ENCODE data around the gene IPO8.

Gene IPO8

DNA sequence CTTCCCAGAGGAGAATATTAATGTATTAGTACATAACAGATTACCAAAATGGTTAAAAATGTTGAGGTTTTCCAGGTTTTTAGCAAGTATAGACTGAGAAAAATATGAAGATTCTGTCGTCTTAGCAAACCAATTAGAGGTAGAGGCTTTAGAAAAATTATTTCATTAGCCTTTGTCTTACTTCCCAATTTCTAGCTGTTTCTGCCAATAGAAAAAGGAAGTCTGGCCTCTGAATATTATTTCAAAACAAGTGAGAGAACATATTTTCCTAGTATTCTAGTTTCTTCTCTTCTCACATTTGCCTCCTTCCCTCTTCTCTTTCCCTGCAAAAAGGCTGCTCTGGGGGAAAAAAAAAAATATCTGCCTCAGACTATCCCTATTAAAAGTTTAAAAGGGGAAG is 16.4 kb downstream of the IPO8 start:
- Histone ChIP-seq H3K79me2 (ENCODE audit: low read length) (no peaks in the 10 kb centered on the region), H3K27ac (ENCODE audit: low read length) (no peak overlapping the region), H3K4me3 (ENCODE audit: low read length) (no peak overlapping the region), H3K4me1 (ENCODE audit: low read length) (no peaks in the 10 kb centered on the region), H3K9me3 (replicated peaks; ENCODE audit: insufficient read depth, low read length) (no peaks in the 10 kb centered on the region), H2AFZ (ENCODE audit: low read length) (no peak overlapping the region), H3K36me3 (replicated peaks; ENCODE audit: insufficient read depth, low read length) (no peaks in the 10 kb centered on the region; the same call in 1 of the 2 replicates), H3K9ac (ENCODE audit: low read length) (no peak overlapping the region), H4K20me1 (ENCODE audit: insufficient read depth, low read length) (no peaks in the 10 kb centered on the region), H3K9me2 (replicated peaks; ENCODE audit: insufficient read depth, low read length) (no peaks in the 10 kb centered on the region), H3K4me2 (ENCODE audit: low read depth, low read length) (no peak overlapping the region), H3F3A (ENCODE audit: insufficient read depth, low read length) (no peaks in the 10 kb centered on the region), H3K27me3 (replicated peaks; ENCODE audit: insufficient read depth, low read length) (no peaks in the 10 kb centered on the region)
- DNase-seq = no peak
- TF ChIP-seq EZH2phosphoT487 (IDR thresholded peaks at IDR 0.05; ENCODE audit: low read length) (no peak), EZH2 (optimal IDR thresholded peaks at IDR 0.05; ENCODE audit: low read depth, low read length) (no peak)
- TF ChIP-seq, protein P1, sequence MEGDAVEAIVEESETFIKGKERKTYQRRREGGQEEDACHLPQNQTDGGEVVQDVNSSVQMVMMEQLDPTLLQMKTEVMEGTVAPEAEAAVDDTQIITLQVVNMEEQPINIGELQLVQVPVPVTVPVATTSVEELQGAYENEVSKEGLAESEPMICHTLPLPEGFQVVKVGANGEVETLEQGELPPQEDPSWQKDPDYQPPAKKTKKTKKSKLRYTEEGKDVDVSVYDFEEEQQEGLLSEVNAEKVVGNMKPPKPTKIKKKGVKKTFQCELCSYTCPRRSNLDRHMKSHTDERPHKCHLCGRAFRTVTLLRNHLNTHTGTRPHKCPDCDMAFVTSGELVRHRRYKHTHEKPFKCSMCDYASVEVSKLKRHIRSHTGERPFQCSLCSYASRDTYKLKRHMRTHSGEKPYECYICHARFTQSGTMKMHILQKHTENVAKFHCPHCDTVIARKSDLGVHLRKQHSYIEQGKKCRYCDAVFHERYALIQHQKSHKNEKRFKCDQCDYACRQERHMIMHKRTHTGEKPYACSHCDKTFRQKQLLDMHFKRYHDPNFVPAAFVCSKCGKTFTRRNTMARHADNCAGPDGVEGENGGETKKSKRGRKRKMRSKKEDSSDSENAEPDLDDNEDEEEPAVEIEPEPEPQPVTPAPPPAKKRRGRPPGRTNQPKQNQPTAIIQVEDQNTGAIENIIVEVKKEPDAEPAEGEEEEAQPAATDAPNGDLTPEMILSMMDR (IDR thresholded peaks at IDR 0.05; ENCODE audit: low read length) = no peak

DNA sequence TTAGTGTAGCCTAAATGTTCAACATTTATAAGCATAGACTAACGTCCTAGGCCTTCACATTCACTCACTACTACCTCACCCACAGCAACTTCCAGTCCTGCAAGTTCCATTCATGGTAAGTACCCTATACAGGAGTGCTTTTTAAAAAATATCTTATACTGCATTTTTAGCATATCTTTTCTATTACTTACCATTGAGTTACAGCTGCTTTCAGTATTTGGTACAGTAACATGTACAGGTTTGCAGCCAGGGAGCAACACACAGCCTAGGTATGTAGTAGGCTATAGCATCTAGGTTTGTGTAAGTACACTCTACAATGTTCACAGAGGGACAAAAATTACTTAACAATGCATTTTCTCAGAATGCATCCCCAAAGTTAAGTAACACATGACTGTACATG is 17.4 kb downstream of the IPO8 start:
- H3K9me3 ChIP-seq (replicated peaks; ENCODE audit: insufficient read depth, low read length) = no peaks in the 10 kb centered on the region
- H3K27me3 ChIP-seq (replicated peaks; ENCODE audit: insufficient read depth, low read length) = no peaks in the 10 kb centered on the region
- H3K4me3 ChIP-seq (ENCODE audit: low read length) = no peak overlapping the region
- H3K36me3 ChIP-seq (replicated peaks; ENCODE audit: insufficient read depth, low read length) = no peaks in the 10 kb centered on the region; the same call in 1 of the 2 replicates
- H3K9me2 ChIP-seq (replicated peaks; ENCODE audit: insufficient read depth, low read length) = no peaks in the 10 kb centered on the region
- no peak overlapping the region for H3K9ac ChIP-seq (ENCODE audit: low read length)
- H3F3A ChIP-seq (ENCODE audit: insufficient read depth, low read length) = no peaks in the 10 kb centered on the region
- H3K79me2 ChIP-seq (ENCODE audit: low read length) = no peaks in the 10 kb centered on the region
- no peaks in the 10 kb centered on the region for H3K4me1 ChIP-seq (ENCODE audit: low read length)
- no peak overlapping the region for H3K4me2 ChIP-seq (ENCODE audit: low read depth, low read length)
- H3K27ac ChIP-seq (ENCODE audit: low read length) = no peak overlapping the region
- TF ChIP-seq EZH2phosphoT487 (IDR thresholded peaks at IDR 0.05; ENCODE audit: low read length) (no peak), EZH2 (optimal IDR thresholded peaks at IDR 0.05; ENCODE audit: low read depth, low read length) (no peak)
- TF ChIP-seq, protein P1 (IDR thresholded peaks at IDR 0.05; ENCODE audit: low read length) = no peak
- H2AFZ ChIP-seq (ENCODE audit: low read length) = no peak overlapping the region
- DNase-seq = no peak
- H4K20me1 ChIP-seq (ENCODE audit: insufficient read depth, low read length) = no peaks in the 10 kb centered on the region

DNA sequence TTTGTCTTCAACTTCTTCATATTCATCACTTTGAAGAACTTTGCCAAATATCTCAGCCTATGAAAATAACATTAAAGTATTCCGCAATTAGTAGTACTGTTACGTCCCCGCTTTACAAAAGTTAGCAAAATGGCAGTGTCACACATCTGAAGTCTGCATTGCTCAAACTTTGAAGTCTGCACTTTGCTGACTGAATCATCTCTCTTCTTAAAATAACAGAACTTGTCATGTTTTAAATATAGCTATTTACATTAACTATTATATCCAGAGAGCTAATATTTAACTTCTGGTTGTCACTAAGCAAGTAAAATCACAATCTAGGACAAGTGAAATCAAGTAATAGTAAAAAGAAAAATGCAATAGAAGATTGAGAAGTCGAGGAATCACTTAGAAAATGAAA is 34.5 kb downstream of the IPO8 start:
- H3K4me3 ChIP-seq (ENCODE audit: low read length) = no peak overlapping the region
- DNase-seq = no peak
- TF ChIP-seq, protein P1 (IDR thresholded peaks at IDR 0.05; ENCODE audit: low read length) = no peak
- TF ChIP-seq EZH2 (optimal IDR thresholded peaks at IDR 0.05; ENCODE audit: low read depth, low read length) = no peak
- no peaks in the 10 kb centered on the region for H3K4me1 ChIP-seq (ENCODE audit: low read length)
- H2AFZ ChIP-seq (ENCODE audit: low read length) = no peak overlapping the region
- H3K9me2 ChIP-seq (replicated peaks; ENCODE audit: insufficient read depth, low read length) = no peaks in the 10 kb centered on the region
- no peaks in the 10 kb centered on the region for H3K27me3 ChIP-seq (replicated peaks; ENCODE audit: insufficient read depth, low read length)
- no peaks in the 10 kb centered on the region for H4K20me1 ChIP-seq (ENCODE audit: insufficient read depth, low read length)
- H3K9ac ChIP-seq (ENCODE audit: low read length) = no peak overlapping the region
- H3K27ac ChIP-seq (ENCODE audit: low read length) = no peak overlapping the region
- no peak overlapping the region for H3K4me2 ChIP-seq (ENCODE audit: low read depth, low read length)
- 0 out of 2 replicates have a peak, but pooled peaks cover 4% of the 10 kb centered on the region for H3K36me3 ChIP-seq (replicated peaks; ENCODE audit: insufficient read depth, low read length)
- no peaks in the 10 kb centered on the region for H3K9me3 ChIP-seq (replicated peaks; ENCODE audit: insufficient read depth, low read length)
- no peaks in the 10 kb centered on the region for H3F3A ChIP-seq (ENCODE audit: insufficient read depth, low read length)
- H3K79me2 ChIP-seq (ENCODE audit: low read length) = no peaks in the 10 kb centered on the region
